Stimulated activated CD4-positive, alpha-beta T cell treated with anti-CD3 and anti-CD28 coated beads, Interleukin-12 subunit alpha, Interleukin-12 subunit beta, amount 100 ng/mL, for 24 hours (primary cell): ENCODE results near the gene CYP4F8.
"Not testable (repeated sequence)": the region's sequence is repeated elsewhere in the genome, so short reads cannot be mapped to it uniquely, and the experiment has no call there.

Experiments
- DNase-seq, 2 experiments: peaks; one replicate each; pipeline ENCODE4 v3.0.0-alpha.2; 2020; ENCODE audit warnings: low read depth in 2 of 2

The CYP4F8 gene

DNA sequence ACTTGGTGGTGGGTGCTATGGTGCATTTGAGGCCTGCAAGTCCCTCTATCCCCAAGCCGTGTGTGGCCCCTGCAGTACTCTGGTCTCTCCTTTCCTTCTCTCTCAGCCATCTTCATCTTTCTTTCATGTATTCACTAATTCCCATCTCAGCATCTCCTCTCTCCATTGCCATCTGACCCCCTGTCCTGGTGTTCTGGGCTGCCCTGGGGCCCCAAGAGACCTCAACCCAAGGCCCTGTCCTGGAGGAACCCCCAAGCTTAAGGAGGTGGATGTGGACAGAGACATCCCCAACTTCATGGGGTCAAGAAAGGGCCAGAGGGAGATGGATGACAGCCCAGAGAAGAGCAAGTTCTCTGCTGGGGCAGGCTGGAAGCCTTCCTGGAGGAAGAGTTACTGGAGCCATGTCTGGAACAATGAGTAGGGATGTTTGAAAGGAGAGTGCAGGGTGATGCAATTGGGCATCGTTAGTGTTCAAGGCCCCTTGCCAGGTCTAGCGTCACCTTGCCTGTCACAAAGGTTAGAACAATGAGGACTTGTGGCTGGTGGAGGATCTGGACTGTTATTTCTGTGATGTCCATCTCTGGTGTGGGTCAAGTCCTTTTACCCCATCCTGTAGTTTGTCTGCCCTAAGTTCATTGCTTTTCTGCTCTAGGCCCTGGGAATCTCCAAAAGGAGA is 29.2 kb downstream of the CYP4F8 start:
- no peak for DNase-seq

DNA sequence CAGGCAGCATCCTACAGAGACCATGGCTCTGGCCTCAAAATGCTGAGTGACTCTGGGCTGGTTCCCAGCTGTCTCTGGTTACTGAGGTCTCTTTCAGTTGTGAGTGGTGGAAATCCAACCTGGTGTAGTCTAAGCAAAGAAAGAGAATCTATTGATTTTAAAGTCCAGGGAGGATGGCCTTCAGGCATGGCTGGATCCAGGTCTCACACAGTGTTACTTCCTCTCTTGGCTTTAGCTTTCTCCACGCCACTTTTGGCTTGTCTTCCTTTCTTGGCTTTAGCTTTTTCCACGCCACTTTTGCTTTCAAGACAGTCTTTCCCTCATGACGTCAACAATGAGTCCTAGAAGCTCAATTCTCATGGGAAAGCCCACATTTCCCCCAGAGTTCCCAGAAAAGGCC is 29.8 kb downstream of the CYP4F8 start:
- DNase-seq = no peak

DNA sequence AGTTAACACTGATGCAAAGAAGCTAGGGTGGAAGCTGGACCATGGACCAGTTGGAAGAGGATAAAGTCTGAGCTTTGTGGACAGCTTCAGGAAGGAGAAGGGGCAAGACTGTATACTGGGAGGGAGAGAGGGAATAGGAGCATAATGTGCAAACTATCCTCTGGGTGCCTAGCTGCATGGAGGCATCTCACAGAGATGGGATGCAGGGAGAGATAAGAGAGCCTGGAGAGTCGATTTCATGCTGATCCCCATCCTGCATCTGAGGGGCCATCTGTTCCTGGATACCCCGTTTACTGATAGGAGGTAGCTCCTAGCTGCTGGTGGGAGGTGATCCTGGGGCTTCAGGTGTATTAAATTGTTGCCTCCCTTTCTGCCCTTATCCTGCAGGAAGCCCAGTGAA is 34.5 kb downstream of the CYP4F8 start:
- DNase-seq = no peak

DNA sequence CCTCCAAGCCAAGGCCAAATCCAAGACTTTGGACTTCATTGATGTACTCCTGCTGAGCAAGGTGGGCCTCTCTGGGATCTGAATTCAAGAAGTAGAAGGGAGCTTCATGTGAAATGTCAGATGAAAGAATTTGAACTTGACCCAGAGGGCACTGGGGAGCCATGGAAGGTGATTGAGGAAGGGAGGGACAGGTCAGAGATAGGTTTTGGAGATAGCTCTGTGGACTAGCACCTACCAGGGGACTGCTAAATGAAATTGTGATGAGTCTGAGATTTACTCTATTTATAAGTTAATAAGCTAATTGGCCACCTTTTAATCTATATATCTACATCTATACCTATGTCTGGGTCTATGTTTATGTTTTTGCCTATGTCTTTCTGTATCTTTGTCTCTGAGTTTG is 35.1 kb downstream of the CYP4F8 start:
- not testable (repeated sequence) for DNase-seq

DNA sequence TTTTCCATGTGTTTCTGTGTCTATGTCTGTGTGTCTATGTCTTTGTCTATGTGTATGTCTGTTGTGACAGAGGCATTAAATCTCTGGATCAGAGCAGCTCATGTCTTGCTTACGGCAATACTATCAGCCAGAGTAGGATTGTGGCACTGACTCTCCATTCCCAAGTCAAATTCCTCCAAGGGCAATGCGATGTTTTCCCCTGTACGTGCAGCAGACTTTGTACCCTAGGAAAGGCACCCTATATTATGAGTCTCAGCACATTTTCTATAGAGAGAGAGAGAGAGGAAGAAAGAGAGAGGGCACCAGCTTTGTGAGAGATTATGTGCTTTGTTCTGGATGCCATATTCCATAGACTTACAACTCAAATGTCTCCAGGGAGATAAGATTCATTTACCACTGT is 36.8 kb downstream of the CYP4F8 start:
- no peak for DNase-seq

DNA sequence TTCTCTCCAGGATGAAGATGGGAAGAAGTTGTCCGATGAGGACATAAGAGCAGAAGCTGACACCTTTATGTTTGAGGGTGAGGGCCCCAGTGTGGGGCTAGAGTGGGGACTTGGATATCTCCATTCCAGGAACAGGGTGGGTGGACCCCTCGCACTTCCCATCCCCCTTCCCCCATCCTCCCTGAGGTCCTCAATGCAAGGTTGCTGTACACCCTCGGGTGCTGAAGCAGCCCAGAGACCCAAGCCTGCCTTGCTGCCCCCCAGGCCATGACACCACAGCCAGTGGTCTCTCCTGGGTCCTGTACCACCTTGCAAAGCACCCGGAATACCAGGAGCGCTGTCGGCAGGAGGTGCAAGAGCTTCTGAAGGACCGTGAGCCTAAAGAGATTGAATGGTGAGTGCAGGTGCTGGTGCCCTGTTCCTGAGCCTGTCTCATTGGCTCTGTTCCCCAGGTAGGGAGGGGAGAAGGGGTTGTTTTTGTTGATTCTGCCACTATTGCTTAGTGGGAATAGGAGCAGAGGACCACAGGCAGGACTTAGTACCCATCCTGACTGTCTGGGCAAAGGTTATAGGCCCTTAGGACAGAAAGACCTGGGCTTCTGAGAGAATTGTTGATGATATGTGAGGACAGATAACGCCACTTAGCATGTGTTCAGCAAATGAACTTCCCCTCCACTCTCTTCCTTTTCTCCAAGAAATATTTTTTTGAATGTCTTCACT is 37.7 kb downstream of the CYP4F8 start:
- no peak for DNase-seq

DNA sequence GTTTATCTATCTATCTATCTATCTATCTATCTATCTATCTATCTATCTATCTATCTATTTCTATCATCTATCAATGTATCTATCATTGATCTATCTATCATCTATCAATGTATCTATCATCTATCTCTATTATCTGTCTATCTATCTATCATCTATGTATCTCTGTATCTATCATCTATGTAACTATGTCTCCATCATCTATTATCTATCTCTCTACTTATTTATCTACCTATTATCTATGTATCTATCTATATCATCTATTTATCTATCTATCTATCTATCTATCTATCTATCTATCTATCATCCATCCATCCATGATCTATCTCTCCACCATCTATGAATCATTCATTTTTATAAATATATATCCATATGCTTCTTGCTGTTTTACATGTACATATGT is 41.4 kb downstream of the CYP4F8 start:
- DNase-seq = no peak

DNA sequence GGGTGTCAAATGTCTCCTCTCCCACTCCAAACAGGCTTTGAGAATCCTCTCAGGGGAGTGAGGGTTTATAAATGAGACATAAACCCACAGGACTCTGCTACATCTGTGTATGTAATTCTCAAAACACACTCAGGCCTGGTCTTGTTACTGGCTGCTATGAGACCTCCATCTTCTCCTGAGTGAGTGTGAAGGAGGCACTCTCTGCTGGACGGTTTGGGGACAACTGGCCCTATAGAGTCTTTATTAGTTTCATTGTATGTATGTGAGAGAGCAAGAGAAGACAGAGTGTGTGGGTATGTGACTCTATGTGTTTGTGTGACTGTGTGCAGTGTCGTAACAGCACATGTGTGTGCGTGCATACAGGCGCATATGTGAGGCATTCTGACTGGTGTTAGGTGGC is 48.2 kb downstream of the CYP4F8 start:
- DNase-seq = no peak

DNA sequence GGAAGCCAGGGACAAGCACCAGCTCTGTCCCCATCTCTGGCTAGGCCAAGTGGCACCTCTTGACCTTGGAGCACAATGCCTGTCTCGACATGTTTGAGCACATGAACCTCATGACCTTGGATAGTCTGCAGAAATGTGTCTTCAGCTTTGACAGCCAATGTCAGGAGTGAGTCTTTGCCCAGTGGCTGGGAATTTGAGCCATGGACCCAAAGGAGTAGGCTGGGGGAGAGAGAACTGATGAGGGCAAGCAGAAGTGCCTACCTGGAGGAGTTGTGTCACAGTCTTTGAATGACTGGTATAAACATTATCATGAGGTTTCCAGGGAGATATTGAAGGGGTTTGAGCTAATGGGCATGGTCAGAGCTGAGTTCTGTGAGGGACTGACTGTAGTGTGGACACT is 51.2 kb downstream of the CYP4F8 start:
- DNase-seq = no peak

DNA sequence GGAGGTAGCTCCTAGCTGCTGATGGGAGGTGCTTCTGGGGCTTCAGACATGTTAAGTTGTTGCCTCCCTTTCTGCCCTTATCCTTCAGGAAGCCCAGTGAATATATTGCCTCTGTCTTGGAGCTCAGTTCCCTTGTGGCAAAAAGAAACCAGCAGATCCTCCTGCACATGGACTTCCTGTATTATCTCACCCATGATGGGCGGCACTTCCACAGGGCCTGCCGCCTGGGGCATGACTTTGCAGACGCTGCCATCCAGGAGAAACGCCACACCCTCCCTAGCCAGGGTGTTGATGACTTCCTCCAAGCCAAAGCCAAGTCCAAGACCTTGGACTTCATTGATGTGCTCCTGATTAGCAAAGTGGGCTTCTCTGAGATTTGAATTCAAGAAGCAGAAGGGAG is 51.9 kb downstream of the CYP4F8 start:
- no peak for DNase-seq

DNA sequence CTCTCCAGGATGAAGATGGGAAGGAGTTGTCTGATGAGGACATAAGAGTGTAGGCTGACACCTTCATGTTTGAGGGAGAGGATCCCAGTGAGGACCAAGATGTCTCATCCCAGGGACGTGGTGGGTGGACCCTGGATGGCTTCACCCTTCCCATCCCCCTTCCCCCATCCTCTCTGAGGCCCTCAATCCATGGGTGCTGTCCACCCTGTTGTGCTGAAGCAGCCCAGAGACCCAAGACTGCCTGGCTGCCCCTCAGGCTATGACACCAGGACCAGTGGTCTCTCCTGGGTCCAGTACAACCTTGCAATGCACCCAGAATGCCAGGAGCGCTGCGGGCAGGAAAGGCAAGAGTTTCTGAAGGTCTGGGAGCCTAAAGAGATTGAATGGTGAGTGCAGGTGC is 54.4 kb downstream of the CYP4F8 start:
- DNase-seq = no peak

DNA sequence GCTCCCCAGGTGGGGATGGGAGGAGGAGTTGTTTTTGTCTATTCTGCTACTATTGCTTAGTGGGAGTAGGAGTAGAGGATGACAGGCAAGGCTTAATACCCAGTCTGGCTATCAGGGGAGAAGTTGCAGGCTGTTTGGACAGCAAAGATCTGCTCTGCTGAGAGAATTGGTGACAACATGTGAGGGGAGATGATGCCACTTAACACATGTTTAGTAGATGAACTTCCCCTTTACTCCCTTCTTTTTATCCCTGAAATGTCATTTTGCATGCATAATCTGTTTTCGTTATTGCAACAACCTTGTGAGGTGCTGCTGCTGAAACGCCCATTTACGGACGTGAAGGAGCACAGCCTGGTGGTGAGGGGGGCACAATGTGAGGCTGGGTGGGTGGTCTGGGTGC is 54.9 kb downstream of the CYP4F8 start:
- no peak for DNase-seq

DNA sequence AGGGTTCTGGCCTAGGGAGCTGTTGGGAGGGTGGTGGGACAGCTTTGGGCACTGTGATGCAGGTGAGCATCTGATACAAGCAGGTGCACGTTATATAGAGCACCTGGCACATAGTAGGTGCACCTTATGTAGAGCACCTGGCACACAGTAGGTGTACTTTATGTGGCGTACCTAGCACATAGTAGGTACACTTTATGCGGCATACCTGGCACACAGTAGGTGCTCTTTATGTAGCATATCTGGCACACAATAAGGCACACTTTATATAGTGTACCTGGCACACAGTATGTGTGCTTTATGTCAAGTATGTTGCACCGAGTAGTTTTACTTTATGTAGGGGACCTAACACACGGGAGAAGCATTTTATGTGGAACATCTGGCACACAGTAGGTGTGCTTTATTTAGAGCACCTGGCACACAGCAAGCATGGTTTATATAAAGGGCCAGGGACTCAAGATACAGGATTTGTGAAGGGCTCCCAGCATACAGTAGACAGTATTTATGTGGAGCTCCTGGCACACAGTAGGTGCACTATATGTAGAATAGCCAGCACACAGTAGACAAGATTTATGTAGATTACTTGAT is 56.3 kb downstream of the CYP4F8 start:
- no peak for DNase-seq

DNA sequence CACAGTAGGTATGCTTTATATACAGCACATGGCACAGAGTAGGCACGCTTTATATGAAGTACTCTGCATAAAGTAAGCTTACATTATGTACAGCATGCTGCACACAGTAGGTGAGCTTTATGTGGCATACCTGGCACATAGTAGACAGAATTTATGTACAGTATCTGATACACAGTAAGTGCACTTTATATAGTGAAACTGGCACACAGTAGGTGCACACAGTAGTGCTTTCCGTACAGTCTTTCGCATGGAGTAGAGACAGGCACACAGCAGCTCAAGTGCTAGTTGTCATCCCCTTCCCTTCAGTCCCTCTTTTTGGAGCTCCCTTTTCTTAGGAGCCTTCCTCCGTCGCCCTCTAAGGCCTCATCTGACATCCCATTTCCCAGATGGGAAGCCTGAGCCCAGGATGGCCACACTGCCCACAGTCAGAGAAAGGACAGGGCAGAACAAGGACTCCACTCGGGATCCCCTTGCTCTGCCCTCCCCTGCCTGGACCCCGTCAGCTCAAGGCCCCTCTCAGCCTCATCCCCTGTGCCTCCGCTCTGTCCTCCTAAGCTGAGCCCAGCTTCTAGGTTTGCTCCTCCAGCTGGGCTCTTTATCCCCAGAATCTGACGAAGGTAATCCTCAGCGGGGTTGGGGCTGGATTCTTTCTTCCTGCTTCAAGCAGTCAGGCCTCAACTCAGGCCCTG is 57.0 kb downstream of the CYP4F8 start:
- no peak for DNase-seq

DNA sequence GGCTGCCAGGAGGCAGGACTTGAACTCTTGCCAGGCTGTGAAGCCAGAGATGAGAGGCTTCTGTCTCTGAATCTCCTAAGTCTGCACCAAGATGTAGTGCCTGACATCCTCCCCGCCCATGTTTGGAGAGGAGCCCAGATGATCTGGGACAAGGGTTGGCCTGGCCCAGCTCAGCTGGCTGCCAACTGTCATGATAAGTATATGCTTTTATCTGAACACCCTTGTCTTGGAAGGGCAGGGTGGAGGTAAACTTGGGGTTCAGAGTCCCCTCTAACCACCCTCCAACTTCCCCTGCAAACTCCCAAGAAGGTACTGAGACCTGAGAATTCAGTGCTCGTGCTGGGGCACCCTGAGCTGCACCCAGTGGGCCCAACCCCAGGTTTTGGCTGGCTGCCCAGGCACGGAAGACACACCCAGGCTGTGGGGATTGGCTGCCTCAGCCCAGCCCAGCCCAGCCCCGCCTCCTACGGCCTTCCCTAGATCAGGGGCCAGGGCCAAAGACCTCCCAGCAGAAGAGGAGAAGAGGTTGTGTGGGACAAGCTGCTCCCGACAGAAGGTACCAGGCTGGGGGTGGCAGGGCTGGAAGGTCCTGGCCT is 57.7 kb downstream of the CYP4F8 start, which contains the start of gene CYP4F12:
Gene CYP4F12, plus strand, starts transcription at position 508 of the 596 bp plus-strand sequence. CDS start 443 bp downstream, outside the sequence.
- no peak for DNase-seq

DNA sequence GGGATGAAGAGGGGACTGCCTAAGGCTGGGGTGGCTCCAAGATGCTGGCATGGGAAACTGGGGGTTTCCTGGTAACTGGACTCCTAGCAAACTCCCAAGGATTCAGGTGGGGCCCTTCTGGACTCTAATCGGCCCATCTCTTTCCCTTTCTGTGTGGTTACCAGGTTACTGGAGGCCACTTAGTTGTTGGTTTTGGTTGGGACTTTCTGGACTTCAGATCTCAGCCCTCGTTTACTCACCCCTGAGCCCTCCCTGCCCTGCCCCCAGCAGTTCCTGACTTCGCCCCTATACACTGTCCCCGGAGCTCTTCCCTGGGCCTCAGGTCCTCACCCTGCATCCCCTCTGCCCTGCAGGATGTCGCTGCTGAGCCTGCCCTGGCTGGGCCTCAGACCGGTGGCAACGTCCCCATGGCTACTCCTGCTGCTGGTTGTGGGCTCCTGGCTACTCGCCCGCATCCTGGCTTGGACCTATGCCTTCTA is 58.2 kb downstream of the CYP4F8 start:
- DNase-seq = no peak

DNA sequence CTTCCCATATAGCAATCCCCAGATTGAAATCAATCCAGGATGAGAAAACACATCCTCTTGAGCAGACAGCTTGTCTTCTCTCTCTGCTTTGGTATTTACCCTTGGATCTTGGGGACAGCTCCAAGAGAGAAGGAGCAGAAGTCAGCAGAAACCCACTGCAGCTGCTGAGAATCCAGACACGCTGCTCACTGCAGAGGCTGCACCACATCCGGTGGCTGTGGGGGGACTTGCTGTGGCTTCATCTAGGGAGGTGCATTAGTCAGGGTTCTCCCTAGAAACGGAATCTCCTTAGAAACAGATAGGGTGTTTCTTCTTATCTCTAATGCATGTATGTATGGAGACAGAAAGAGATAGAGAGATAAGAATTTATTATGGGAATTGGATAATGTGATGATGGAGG is 60.5 kb downstream of the CYP4F8 start:
- DNase-seq = no peak

DNA sequence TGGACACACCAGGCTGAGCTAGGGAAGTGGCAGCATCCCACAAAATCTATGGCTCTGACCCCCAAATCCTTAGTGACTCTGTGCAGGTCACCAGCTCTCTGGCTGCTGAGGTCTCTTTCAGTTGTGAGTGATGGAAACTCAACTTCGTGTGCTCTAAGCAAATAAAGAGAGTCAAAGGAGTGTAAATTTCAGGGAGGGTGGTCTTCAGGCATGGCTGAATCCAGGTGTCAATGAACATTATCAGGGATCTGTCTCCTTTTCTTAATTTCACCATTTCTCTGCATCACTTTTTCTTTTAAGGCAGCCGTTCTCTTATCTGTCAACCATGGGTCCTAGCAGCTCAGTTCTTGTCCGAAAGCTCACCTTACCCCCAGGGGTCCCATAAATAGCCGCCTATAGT is 64.1 kb downstream of the CYP4F8 start:
- no peak for DNase-seq

DNA sequence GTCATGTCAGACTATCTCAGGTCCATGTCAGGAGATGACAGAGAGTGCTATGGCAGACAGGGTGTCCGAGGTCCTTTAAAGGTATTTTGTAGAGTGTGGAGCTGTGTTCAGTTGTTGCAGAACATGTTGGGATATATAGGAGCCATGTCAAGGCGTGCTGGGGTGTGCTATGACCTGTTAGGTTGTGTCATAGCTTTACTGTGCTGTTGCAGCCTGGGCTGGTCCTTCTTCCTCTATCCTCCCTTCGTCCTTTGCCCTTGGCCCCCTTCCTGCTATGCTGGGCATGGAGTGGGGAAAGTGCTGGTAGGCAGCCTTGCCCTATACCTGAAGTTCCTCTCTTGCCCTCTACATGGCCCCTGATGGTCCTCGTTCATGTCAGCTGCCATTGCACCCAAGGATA is 64.8 kb downstream of the CYP4F8 start:
- not testable (repeated sequence) for DNase-seq
